HG03108 (cell line): ENCODE data around the gene AOPEP.
A peak's percentile ranks its signal among the peaks of the same experiment; 100 is the strongest.

Experiments
- ATAC-seq: cut with Tn5 transposase; IDR thresholded peaks from one replicate; pipeline ENCODE4 v1.9.1; 2021; ENCODE audit warnings: moderate library complexity; ENCODE audit not compliant: unreplicated experiment

AOPEP gene, protein sequence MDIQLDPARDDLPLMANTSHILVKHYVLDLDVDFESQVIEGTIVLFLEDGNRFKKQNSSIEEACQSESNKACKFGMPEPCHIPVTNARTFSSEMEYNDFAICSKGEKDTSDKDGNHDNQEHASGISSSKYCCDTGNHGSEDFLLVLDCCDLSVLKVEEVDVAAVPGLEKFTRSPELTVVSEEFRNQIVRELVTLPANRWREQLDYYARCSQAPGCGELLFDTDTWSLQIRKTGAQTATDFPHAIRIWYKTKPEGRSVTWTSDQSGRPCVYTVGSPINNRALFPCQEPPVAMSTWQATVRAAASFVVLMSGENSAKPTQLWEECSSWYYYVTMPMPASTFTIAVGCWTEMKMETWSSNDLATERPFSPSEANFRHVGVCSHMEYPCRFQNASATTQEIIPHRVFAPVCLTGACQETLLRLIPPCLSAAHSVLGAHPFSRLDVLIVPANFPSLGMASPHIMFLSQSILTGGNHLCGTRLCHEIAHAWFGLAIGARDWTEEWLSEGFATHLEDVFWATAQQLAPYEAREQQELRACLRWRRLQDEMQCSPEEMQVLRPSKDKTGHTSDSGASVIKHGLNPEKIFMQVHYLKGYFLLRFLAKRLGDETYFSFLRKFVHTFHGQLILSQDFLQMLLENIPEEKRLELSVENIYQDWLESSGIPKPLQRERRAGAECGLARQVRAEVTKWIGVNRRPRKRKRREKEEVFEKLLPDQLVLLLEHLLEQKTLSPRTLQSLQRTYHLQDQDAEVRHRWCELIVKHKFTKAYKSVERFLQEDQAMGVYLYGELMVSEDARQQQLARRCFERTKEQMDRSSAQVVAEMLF

DNA sequence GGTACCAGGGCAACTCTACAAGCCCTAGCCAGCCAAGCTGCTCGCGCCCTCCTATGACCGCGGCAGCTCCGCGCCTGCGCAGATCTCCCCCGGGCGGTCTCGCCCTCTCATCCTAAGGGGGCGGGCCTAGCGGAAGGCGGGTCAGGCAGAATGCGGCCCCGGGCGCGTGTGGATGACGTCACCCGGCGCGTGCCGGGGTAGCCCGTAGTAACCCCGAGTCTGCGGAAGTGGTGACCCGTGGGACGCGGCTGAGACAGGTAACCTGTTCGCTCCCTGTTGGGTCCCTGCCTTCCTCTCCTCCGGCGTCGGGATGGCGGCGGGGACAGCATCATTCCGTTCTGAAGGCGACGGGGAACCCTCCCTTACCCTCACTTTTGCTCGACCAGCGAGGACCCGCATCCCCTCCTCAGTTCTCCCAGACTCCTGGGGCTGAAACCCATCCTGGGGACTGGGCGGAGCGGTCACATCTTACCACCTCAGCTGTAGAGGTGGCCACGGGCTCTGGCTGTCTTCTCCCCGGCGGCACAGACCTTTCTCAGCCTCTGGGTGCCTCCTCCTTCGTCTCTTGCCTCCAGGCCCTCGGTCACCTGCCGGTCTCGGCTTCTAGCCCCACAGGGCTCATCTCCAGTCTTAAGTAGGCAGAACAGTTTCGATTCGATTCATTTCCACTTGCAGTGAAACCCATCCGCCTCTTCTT is at the start of gene AOPEP:
Gene AOPEP (plus strand): TSS at position 205 of the 697 bp plus-strand sequence. CDS start 33,085 bp downstream, outside the sequence.
- peak; percentile 96 for ATAC-seq

DNA sequence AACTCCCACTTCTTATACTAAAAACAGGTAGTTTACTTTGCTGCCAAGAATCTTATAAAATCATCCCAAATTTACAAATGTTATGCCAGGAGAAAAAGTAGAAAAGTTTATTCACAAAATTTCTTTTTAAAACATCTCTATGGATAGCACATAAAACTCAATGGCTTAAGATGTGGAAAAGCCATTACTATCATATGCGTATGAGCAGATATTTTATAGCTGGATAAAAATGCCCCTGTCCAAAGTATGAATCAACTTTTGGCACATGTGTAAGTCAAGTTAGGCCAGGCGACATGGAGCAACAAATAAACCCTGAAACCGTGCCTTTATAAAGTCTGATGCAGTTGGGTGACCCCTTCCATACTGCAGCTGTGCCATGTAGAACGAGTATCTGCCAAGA is 48.6 kb upstream of the AOPEP start:
- no peak for ATAC-seq

DNA sequence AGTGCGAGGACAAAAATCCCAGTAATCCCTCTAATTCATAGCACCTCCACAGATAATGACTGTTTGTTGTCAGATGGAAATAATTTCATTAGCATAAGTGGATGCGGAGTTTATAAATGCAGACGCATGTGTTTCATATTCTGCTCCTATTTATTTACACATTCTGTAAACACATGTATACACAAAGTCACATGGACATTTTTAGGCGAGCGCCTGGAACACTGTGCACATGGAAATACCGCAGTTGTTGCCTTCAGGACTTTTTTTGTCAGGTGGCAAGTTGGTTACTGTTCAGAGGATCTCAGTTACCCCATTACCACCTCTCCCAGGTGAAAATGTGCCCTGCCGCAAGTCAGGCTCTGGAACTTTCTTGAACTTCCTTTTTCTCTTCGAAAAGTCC is 46.9 kb upstream of the AOPEP start:
- no peak for ATAC-seq

DNA sequence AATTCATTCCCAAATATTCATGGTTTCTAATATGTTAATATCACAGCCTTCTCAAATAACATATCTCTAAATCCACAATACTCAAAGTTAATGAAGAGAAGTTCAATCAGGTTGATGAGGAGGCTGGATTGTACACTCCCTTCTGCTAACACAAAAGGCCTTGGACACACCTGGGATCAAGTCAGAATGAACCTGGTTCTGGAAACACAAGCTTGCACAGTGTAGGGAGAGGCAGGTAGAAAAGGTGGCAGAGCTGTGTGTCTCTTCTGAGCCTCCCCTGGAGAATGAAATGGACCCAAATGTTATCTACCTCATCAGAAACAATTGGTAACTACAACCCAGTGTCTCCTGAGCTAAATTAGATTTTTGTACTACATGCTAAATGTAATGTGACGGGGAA is 46.5 kb upstream of the AOPEP start:
- no peak for ATAC-seq

DNA sequence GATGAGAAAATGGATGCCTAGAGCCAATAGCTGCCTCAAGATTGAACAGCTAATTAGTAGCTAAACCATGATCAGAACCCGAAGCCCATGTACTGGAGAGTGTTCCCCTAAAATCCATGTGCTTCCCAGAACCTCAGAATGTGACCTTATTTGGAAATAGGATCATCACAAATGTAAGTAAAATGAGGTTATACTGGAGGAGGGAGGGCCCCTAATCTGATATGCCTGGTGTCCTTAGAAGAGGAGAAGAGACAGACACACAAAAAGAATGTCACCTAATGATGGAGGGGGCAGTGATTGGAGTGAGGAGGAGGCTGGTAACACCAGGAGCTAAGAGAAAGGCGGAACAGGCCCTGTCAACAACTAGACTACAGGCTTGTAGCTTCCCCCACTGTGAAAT is 45.9 kb upstream of the AOPEP start:
- ATAC-seq = no peak

DNA sequence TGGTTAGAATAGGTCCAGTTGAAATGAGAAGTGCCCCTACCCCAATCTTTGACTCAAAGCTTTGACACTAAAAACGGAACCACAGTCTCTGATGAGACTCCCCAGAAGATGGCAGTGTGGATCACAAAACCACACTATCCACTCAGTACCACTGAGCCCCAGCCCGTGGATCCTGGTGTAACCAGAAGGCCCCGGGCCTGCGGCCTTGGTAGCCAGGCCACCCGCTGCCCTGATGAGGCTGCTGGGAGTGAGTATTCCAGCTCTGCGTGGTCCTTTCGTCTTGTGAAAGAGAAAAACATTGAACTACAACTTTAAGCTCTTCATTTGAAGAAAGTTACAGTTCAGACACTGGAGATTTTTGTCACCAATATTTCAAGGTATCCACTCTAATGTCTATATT is 45.0 kb upstream of the AOPEP start:
- no peak for ATAC-seq

DNA sequence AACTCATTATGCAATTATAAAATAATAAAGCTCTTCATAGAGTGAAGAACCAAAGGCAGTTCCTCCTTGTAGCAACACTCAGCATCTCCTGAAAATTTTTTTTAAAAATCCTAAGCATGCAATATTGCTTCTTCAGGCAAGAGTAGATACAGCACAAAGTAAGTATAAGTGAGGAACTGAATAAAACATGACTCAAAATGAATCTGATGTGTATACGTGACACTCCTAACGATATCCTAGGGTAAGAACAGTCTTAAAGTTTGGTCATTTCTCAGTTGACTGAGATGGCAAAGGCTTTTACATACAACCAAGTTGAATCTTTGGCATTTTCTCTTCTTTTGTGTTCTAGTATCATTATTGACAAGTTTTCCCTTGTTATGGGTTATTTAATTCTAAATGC is 41.1 kb upstream of the AOPEP start:
- no peak for ATAC-seq

DNA sequence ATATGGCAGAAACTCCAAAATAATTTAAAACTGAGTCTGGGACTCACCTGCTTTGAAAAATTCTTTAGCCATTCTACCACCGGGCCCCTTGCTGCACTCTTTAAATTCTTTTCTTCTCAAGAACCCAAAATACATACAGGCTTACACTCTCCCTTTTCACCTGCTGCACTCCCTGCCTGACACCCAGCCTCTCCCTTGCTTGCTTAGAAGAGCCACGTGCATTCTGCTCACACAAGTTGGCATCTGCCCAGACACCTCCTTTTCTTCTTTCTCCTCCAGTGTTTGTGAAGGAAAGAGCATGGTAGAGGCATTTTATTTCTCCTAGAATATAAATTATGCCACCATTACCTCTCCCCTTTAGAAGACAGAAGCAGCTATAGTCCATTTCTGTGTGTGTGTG is 39.0 kb upstream of the AOPEP start:
- ATAC-seq = no peak

DNA sequence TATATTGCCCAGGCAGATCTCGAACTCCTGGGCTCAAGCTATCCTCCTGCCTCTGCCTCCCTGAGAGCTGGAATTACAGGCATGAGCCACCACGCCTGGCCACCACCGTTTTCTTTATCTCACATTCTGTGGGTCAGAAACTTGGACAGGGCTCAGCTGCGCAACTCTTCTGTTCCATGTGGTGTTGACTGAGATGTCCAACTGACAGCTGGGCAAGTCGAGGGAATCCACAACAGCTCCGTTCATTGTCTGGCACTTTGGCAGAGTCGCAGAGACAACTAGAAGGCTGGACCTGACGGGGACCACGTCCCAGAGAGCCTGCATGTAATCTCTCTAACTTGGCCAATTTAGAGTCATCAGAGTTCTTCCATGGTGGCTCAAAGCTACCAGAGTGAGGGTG is 36.2 kb upstream of the AOPEP start:
- ATAC-seq = no peak

DNA sequence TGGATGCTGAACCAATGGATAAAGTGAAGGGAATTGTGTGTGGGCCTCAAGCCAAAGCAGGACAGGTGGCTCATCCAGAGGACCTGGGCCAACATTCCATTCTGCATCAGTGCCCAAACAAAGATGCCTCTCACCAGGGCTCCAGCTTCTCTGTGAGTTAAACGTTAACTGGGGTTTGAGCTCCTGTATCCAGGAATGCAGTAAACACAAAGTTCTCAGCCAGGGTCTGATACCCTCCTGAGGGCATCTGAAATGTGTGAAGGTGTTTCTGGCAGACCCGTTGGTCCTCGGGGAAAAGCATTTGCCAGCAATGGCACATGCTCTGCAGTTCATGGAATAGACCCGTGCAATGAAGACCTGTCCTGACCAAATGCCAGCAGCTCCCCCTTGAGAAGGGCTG is 33.9 kb upstream of the AOPEP start:
- ATAC-seq = no peak

DNA sequence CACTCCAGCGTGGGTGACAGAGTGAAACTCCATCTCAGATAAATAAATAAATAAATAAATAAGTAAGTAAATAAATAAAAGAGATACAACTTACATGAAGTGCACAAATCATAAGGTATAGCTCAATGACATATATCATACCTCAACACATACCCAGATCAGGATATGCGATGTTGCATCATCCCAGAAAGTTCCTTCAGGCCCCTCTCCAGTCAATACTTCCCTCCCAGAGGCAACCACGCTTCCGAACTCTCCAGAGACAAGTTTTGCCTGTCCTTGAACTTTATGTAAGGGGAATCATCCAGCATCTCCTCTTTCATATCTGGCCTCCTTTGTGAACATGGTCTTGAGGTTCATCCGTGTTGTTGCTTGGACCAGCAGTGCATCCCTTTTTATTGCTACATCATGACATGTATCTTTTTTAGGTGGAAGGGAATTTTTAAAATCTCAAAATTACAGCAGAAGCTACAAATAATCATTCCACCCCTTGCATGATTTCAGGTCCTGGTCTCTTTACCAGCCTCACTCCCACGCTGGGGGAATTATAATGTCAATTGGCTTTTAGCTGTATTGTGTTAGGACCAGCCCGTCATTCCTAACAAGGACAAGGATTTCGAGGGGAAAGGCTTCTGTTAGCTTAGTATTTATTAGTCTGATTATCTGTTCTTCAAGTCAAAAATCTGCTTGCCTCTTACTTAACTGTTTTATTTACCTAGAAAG is 32.9 kb upstream of the AOPEP start:
- no peak for ATAC-seq

DNA sequence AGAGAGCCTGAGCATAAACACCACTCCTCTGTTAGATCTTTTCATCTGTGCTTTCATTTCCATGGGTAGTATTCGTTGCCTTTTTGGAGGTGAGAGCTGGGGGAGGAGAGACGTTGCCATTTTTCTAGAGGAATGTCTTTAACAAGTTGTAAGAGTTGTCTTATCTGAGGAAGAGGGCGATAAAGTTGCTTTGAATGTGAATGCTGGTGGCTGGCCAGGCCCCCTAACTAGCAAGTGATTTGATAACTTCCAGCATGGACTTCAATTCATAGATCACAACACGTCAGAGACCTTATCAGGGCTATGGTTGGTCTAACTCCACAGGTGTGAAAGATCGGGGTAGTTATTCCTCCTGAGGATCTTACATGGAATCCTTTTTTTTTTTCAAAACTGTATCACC is 30.0 kb upstream of the AOPEP start:
- ATAC-seq = no peak

DNA sequence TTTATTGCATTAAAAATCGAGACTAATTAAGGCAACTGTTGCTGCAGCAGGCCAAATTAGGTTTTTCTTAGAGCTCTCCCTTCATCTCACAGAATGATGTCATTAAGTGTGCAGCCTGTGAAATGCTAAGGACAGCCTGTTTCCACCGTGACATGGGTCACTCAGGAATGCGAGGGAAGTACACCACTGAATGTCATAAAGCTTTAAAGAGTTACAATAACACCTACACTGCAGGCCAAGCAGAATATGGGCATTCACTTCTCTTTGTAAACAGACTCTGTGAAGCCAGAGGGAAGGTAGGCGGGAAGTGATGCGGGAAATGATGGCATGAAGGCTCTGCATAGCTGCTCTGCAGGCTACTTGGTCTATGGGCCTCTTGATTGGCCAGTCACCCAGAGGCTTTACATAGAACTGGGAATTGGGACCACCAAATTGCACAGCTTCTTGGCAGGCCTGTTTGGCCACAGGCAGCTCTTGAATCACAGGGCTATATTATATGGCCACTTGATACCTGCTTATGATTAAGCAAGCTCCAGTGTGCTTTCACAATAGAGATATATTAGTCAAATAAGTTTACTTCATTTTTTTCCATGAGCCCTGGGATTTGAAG is 28.4 kb upstream of the AOPEP start:
- ATAC-seq = no peak

DNA sequence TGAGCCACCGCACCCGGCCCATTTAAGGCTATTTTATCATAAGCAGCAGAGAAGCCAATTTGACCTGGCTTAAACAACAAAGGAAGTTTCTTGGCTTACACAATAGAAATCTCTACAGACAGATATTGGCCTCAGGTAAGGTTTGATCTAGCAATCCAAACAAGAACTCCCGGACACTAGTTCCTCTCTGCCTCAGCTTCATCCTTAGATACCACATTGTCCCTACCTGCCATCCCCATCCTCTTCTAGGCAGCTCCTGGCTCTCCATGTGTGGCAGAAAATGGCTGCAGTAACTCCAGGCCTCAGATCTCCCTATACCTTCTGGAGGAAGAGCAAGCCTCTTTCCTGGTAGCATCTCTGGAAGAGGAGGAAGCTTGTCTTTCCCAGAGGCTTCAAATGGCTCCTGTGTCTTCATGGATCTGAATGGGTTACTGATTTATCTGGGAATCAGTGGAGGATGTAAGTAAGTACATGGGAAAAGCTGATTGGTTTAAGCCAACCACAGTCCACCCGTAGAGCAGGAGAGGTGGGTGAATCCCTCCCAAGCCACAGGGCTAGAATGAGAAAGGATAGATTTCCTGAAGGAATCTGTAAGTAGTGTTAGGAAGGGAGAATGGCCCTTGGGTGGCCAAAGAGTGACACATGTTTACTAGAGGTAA is 26.7 kb upstream of the AOPEP start:
- no peak for ATAC-seq

DNA sequence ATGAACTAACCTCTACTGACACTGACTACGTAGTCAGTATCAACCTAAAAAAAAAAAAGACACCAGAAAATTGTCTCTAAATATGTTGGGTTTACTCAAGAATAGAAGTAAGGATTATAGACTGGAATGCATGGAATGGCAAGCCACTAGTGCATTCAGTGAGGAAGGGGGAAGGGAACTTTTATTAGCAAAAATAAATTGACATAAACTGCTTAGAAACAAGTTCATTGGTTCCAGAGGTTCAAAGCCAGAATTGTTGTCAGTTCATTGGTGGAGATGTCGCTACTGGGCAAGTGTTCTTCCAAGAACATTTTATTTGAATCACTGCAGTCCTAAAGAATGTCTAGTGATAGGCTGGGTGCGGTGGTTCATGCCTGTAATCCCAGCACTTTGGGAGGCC is 26.1 kb upstream of the AOPEP start:
- ATAC-seq = no peak

DNA sequence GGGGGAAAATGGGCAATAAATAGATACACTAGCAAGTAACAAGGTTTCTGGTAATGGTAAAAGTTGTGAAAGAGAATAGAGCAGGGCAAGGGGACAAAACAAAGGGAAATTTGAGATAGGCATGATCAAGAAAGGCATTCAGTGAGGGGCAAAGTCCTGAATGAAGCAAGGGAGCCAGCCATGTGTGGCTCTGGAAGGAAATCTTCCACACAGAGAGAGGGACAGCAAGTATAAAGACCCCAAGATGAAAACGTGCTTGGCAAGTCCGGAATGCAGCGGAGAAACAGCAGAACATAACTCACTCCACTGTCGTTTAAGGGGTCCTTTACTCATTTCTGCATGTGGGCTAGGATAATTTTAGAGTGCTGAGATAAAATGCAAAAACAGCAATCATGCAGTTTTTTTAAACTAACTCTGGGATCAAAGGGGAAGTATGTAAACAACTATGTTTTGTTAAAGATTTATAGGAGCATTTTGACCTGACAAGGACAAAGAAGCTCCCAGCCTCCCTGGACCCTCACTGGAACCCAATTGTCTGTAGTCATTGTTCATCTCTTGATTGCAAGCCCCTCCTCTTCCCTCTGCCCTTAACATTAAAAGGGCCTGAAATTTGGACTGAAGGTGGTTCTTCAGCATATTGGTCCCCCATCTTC is 22.9 kb upstream of the AOPEP start:
- ATAC-seq = no peak

DNA sequence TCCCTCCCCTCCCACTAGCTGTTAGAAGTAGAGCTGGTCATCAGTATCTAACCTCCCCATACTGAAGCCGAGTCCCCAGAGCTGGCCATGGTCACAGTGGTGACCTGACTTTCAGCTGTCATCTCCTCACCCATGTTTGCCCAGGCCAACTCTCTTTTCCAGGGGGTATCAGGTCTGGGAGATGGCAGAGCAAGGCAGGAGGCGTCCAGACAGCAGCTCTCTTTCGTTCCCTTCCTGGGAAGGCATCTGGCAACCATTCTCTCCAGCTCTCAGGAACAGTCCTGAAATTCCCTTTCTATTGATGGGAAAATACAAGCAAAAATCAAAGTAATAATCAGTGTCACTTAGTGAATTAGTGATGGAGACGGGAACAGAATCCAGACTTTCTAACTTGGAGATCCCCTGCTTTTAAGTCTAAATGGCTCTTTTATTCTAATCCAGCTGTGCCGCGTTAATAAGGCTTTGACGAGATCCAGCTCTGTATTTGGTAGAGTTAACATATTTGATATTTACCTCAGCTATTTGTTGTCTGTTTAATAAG is 21.3 kb upstream of the AOPEP start:
- ATAC-seq = no peak

DNA sequence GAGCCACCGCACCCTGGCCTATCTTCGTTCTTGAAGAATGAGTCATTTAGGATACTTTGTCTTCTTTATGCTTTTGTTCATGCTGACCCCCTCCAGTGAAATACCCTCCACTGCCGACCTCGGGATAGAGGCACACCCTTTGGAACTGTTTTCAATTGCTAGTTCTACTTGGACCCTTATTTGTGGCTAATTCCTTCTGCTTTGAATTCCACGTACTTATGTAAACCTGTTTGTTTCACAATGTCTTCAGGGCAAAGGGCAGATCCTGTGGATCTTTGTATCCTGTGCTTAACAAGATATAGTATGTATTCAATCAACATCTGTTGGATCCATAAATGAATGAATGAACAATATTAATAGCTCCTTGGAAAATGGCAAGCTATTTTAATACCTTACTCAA is 19.6 kb upstream of the AOPEP start:
- ATAC-seq = no peak
